Stimulated activated CD8-positive, alpha-beta memory T cell treated with anti-CD3 and anti-CD28 coated beads, Interleukin-4, amount 100 ng/mL, for 48 hours (primary cell): ENCODE data around the gene ADNP.

Source experiments
- DNase-seq: peaks from one replicate; pipeline ENCODE4 v3.0.0-alpha.2; 2020

ADNP gene

DNA sequence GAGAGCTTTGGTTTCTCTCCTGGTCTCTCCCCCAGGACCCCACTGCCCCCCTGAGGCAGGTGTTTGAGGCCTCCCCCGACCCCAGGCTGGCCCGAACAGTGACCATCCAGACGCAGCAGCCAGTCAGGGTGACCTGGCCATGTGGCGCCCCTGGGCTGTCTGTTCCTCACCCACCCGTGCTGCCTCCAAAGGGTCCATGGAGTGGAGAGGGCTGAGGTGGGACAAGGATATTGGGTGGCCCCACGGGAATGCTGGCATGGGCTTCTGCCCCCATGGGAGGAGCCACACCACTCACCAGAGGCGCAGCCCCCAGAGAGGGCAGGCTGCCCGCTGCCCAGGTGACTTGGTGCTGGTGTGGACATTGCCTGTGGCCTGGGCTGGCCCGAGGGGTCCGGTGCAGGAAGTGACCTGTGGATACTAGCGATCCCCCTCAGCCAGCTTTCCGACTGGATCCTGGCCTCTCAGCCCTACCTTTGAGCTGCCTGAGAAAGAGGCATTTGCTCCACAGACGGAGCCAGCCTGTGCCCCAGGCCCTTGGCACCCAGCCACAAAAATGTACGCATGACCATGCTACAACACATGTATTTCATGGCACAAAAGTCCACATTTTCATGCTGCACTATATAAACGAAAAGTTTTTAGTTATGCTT, 85.5 kb downstream of the ADNP start:
- DNase-seq, result no peak

DNA sequence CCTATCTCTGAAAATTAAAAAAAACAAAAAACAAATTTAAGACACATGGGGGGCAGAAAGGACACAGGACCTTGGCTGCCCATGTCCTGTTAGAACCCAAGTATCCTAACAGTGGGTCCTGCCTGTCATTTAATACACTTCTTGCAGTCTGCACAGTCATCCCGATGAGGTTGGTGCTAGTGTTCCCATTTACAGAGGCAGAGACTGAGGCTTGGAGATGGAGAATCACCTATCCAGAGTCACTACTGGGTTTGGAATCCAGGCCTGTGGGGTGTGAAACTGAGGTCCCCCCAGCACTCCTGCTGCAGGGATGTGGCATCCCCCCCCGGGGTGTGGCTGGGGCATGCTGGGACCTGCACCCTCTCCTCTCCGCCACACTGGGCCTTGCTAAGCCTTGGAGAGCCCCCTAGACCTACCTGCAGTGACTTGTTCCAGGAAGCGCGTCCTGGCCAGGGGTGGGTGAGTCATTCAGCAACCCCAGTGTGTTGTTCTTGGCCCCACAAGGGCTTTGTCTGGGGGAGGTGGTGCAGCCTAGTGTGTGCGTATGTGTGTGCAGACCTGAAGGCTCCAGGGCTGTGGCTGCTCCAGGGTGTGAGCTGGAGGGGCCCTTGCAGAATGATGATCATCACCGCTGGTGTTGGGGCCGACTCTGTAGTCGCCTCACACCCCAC, 86.7 kb downstream of the ADNP start:
- DNase-seq, result peak; percentile 77

DNA sequence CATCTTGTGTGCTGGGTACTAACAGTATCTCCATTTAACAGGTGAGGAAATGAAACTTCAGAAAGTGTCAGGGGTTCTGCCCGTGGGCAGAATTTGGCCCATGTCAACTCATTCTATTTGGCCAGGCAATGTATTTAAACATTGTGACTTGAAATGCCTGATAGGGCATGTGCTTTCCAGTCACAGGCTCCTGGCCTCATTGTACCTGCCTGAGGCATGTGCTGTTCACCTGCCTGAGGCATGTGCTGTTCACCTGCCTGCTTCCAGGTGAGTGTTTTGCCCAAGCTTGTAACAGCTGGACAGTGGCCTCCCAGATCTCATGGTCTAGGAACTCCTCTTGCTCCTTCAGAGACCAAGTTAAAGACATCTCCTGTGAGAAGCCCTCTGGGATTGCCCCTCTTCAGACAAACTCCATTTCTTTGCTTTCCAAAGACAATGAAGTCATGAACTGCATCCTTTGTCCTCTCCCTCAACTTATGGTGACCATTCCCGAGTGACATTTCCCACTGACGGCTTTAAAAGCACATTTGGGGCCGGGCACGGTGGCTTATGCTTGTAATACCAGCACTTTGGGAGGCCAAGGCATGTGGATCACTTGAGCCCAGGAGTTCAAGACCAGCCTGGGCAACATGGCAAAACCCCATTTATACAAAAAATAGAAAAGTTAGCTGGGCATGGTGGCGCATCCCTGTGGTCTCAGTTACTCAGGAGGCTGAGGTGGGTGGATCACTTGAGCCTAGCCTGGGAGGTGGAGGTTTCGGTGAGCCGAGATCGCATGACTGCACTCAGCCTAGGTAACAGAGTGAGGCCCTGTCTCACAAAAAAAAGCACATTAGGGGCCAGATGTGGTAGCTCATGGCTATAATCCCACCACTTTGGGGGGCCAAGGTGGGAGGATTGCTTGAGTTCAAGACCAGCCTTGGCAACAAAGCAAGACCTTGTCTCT, 87.6 kb downstream of the ADNP start:
- DNase-seq, result no peak

DNA sequence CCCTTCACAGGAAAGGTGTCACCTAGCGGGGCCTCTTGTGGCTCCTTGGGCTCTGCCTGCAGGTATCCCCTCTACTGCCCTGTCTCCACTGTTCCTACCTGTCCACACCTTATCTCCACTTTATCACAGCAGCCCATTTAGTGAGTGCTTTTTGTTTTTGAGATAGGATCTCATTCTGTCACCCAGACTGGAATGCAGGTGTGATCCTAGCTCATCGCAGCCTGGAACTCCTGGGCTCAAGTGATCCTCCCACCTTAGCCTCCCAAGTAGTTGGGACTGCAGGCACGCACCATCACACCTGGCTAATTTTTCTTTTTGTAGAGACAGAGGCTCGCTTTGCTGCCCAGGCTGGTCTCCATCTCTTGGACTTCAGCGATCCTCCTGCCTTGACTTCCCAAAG, 88.4 kb downstream of the ADNP start:
- no peak for DNase-seq
